Thyroid gland (tissue), 4 donors: ENCODE data around the gene SYT3. TPM values are rescaled to one million over a fixed set of nuclear protein-coding genes. Genes with fewer than 3 reads are reported as not detected.
"Not testable (repeated sequence)": the region's sequence is repeated elsewhere in the genome, so short reads cannot be mapped to it uniquely, and the experiment has no call there.

Experiments
- DNase-seq, 2 donors: peaks; one replicate each; pipeline ENCODE4 v3.0.0-alpha.2; 2019
- H3K27ac ChIP-seq, 3 donors: fragments of 200-600 bp; sonication (generic); 1 replicate in 2 of 3; 2 replicates in 1 of 3; pipeline ENCODE4 v1.5.1; 2016 to 2019; ENCODE audit warnings: mild to moderate bottlenecking in 1 of 3, moderate library complexity in 1 of 3
- H3K27me3 ChIP-seq: fragments of 200-600 bp; sonication (generic); one replicate; pipeline ENCODE4 v1.5.1; 2019
- H3K36me3 ChIP-seq, 2 donors: fragments of 200-600 bp; sonication (generic); one replicate each; pipeline ENCODE4 v1.5.1; 2016 to 2019
- H3K4me1 ChIP-seq, 2 donors: fragments of 200-600 bp; sonication (generic); one replicate each; pipeline ENCODE4 v1.5.1; 2017 to 2019
- H3K4me3 ChIP-seq, 3 donors: fragments of 200-600 bp; sonication (generic); replicated peaks in 1 of 3; 1 replicate in 2 of 3; 2 replicates in 1 of 3; pipeline ENCODE4 v1.5.1; 2016; ENCODE audit warnings: mild to moderate bottlenecking in 1 of 3
- H3K9me3 ChIP-seq: fragments of 200-600 bp; sonication (generic); one replicate; pipeline ENCODE4 v1.5.1; 2017
- POLR2A ChIP-seq, 2 donors: fragments of 450-650 bp; IDR thresholded peaks; one replicate each; pipeline ENCODE4 v1.6.1; 2017; ENCODE audit warnings: antibody characterized with exemption in 2 of 2, mild to moderate bottlenecking in 2 of 2, moderate library complexity in 1 of 2
- WGBS, 2 donors: methylation state at CpG; one replicate each; pipeline ENCODE4 v1.1.5; 2017; 5-methylcytosine and 5-hydroxymethylcytosine counted together
- intact Hi-C: fragments of 100-400 bp; cut with DNase I; formaldehyde crosslinking; loops from one replicate; pipeline ENCODE4 v1.15.1; 2023
- total RNA-seq, 4 donors: library from RNA; depleted of rRNA; stranded (reverse); fragments of >200 nt; gene quantifications; one replicate each; pipeline ENCODE4 v1.2.3, GENCODE V29; 2016
- TF ChIP-seq, protein P1 (sequence below), 6 experiments: fragments of 200-600 bp in 3 of 6; fragments of 450-650 bp in 3 of 6; sonication (generic) in 3 of 6; IDR thresholded peaks; one replicate each; pipeline ENCODE4 v1.5.1; 2016 to 2019; ENCODE audit warnings: antibody characterized with exemption in 6 of 6, mild to moderate bottlenecking in 2 of 6, inconsistent platforms in 1 of 6, moderate library complexity in 1 of 6

SYT3 gene
- total RNA-seq, 4 donors from 2014 or later = 0.67 to 1.4 (median 1.3) TPM; not detected in 1

GRCh38 chr19:50607388-50607787 is 32.3 kb downstream of the SYT3 start:
- intact Hi-C loops = no loop called here
- Histone ChIP-seq H3K9me3 (no peaks in the 10 kb centered on the region), H3K27me3 (no peaks in the 10 kb centered on the region), H3K4me3 (no peak overlapping the region), H3K4me1 (no peaks in the 10 kb centered on the region), H3K27ac (no peak overlapping the region), H3K36me3 (no peaks in the 10 kb centered on the region)
- 63 to 67% methylated on average over 20 of the region's 20 CpGs for WGBS, 2 donors
- no peak for DNase-seq
- TF ChIP-seq POLR2A (IDR thresholded peaks at IDR 0.05) = no peak
- TF ChIP-seq, protein P1, sequence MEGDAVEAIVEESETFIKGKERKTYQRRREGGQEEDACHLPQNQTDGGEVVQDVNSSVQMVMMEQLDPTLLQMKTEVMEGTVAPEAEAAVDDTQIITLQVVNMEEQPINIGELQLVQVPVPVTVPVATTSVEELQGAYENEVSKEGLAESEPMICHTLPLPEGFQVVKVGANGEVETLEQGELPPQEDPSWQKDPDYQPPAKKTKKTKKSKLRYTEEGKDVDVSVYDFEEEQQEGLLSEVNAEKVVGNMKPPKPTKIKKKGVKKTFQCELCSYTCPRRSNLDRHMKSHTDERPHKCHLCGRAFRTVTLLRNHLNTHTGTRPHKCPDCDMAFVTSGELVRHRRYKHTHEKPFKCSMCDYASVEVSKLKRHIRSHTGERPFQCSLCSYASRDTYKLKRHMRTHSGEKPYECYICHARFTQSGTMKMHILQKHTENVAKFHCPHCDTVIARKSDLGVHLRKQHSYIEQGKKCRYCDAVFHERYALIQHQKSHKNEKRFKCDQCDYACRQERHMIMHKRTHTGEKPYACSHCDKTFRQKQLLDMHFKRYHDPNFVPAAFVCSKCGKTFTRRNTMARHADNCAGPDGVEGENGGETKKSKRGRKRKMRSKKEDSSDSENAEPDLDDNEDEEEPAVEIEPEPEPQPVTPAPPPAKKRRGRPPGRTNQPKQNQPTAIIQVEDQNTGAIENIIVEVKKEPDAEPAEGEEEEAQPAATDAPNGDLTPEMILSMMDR (IDR thresholded peaks at IDR 0.05) = no peak

DNA sequence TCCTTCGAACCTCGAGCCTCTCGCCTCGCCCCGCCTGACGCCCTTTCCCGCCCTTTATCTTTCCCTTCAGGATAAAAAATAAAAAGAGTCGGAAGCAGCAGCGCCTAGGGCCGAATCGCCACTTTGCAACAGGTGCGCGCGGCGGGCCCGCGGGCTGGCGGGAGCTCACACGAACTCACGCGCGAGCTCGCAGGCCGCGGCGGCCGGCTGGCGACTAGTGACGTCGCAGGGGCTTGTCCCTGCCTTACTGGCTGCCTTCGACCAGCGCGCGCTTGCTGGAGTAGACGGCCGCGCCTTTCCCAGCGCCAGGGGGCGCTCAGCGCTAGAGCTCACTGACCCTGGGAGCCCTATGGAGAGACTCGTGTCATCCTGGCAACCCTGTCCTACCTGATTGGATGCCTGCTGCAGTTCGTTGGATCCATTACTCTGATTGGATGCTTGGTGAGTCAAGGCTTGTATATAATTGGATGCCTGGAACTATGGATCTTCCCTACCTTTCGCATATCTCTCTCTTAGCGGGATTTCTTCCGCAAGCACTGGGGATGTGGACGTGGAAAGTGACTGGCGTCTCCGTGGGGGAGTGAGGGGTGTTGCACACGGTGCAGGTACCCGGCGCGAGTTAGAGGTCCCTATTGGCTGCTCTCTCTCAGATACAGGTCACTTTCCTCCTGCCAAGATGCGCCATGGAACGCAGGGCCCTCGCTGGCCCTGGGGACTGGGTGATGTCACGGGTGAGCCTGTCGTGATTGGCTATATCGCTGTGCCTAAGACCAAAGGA is 33.4 kb downstream of the SYT3 start:
- H3K9me3 ChIP-seq, H3K4me3 ChIP-seq, intact Hi-C loops, H3K36me3 ChIP-seq, H3K27me3 ChIP-seq, H3K4me1 ChIP-seq, H3K27ac ChIP-seq: not testable (repeated sequence)
- peak in 1 of 2 donors; percentile 7 for DNase-seq
- WGBS, 2 donors = 54 to 72% methylated on average over 8 to 29 of the region's 58 CpGs

DNA sequence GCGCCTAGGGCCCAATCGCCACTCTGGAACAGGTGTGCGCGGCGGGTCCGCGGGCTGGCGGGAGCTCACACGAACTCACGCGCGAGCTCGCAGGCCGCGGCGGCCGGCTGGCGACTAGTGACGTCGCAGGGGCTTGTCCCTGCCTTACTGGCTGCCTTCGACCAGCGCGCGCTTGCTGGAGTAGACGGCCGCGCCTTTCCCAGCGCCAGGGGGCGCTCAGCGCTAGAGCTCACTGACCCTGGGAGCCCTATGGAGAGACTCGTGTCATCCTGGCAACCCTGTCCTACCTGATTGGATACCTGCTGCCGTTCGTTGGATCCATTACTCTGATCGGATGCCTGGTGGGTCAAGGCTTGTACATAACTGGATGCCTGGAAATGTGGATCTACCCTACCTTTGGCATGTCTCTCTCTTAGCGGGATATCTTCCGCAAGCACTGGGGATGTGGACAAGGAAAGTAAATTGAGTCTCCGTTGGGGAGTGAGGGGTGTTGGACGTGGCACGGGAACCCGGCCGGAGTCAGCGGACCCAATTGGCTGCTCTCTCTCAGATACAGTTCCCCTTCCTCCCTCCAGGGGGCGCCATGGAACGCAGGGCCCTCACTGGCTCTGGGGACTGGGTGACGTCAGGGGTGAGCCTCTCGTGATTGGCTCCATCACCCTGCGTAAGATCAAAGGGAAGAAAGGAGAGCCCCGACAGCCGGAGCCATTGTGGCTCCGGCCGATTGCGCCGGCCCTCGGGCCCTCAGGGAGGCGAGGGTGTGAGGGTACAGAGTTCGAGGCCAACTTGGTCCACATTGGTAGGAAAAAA is 35.2 kb downstream of the SYT3 start:
- H3K9me3 ChIP-seq, H3K36me3 ChIP-seq, H3K27ac ChIP-seq, DNase-seq, H3K27me3 ChIP-seq, H3K4me3 ChIP-seq, H3K4me1 ChIP-seq, intact Hi-C loops: not testable (repeated sequence)
- WGBS, 2 donors = 37 to 72% methylated on average over 20 to 36 of the region's 56 CpGs

DNA sequence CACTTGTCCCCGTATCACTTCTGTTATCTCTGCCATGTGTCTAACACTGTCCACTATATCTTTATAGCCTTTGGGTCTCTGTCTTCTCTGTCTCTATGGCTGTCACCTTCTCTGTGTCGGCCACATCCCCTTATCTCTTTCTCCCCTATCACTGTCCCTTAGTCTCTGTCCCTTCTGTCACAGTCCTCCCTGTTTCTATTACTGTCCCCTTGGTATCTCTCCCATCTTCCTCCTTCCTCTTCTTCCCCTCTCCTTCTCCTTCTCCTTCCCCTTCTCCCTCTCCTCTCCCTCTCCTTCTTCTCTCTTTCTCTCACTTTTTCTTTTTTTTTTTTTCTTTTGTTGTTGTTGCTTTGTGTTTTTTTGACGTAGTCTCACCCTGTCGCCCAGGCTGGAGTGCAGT is 36.7 kb downstream of the SYT3 start:
- no peak overlapping the region for H3K27ac ChIP-seq
- H3K27me3 ChIP-seq = no peaks in the 10 kb centered on the region
- intact Hi-C loops = no loop called here
- TF ChIP-seq POLR2A (IDR thresholded peaks at IDR 0.05) = no peak
- TF ChIP-seq, protein P1 (IDR thresholded peaks at IDR 0.05) = no peak
- H3K4me1 ChIP-seq = no peaks in the 10 kb centered on the region
- 79% methylated on average over 4 of the region's 4 CpGs for WGBS, 2 donors
- H3K9me3 ChIP-seq = no peaks in the 10 kb centered on the region
- no peak for DNase-seq
- H3K36me3 ChIP-seq = no peaks in the 10 kb centered on the region
- no peak overlapping the region for H3K4me3 ChIP-seq

DNA sequence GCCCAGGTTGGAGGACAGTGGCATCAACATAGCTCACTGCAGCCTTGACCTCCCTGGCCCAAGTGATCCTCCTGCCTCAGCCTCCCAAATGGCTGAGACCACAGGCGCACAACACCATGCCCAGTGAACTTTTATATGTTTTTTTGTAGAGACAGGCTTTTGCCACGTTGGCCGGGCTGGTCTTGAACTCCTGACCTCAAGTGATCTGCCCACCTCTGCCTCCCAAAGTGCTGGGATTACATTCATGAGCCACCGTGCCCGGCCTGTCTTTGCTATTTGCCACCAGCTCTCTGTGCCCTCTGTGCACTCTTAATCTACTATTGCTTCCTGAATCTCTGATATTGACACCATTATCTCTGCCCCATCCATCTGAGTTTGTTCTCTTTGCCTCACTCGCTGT is 37.2 kb downstream of the SYT3 start:
- Histone ChIP-seq H3K4me3 (no peak overlapping the region), H3K27ac (no peak overlapping the region), H3K9me3 (no peaks in the 10 kb centered on the region), H3K4me1 (no peaks in the 10 kb centered on the region), H3K27me3 (no peaks in the 10 kb centered on the region), H3K36me3 (no peaks in the 10 kb centered on the region)
- no peak for DNase-seq
- TF ChIP-seq, protein P1 (IDR thresholded peaks at IDR 0.05) = no peak
- TF ChIP-seq POLR2A (IDR thresholded peaks at IDR 0.05) = no peak
- intact Hi-C loops = no loop called here
- 87 to 89% methylated on average over 6 of the region's 6 CpGs for WGBS, 2 donors

DNA sequence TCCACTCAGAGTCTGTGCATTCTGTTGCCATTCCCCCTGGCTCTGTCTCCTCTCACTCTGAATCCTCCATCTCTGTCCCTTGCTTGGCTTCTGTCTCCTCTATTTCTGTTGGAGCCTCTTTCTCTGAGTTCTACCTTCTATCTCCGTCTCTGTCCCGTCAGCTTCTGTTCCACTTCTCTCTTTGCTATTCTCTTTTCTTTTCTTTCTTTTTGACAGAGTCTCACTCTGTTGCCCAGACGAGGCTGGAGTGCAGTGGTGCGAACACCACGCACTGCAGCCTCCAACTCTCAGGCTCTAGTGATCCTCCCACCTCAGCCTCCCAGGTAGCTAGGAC is 37.6 kb downstream of the SYT3 start:
- WGBS, 2 donors = 83 to 87% methylated on average over 5 of the region's 5 CpGs
- TF ChIP-seq POLR2A (IDR thresholded peaks at IDR 0.05) = no peak
- TF ChIP-seq, protein P1 (IDR thresholded peaks at IDR 0.05) = no peak
- DNase-seq = no peak
- Histone ChIP-seq H3K36me3 (no peaks in the 10 kb centered on the region), H3K4me1 (no peaks in the 10 kb centered on the region), H3K27me3 (no peaks in the 10 kb centered on the region), H3K9me3 (no peaks in the 10 kb centered on the region), H3K4me3 (no peak overlapping the region), H3K27ac (no peak overlapping the region)
- intact Hi-C loops = no loop called here
